ENCODE data around the gene ARHGEF37.

Gene ARHGEF37

GRCh38 chr5:149586708-149587318, 5.5 kb downstream of the ARHGEF37 start:
- no peak overlapping the region for H3K4ac ChIP-seq (ENCODE audit: low read depth in 1 of 2, low read length in 2 of 2)
- H4K8ac ChIP-seq (ENCODE audit: low read length) = no peak overlapping the region
- H3K23ac ChIP-seq (ENCODE audit: low read length in 2 of 2) = no peak overlapping the region
- H2BK120ac ChIP-seq (ENCODE audit: low read depth, low read length) = no peak overlapping the region
- H2BK15ac ChIP-seq (ENCODE audit: low read depth, poor library complexity, severe bottlenecking) = no peak overlapping the region
- H3K27ac ChIP-seq (ENCODE audit: low read length, poor library complexity, severe bottlenecking) = no peak overlapping the region
- H2BK12ac ChIP-seq (ENCODE audit: low read length in 2 of 2) = no peak overlapping the region
- no peak overlapping the region for H2AK5ac ChIP-seq (ENCODE audit: low read length, severe bottlenecking)
- H2BK5ac ChIP-seq (ENCODE audit: low read depth, low read length, poor library complexity, severe bottlenecking) = no peak overlapping the region
- peaks cover 3% of the 10 kb centered on the region for H3K9me3 ChIP-seq (ENCODE audit: control insufficient read depth, low read length)
- H3K4me1 ChIP-seq (ENCODE audit: control insufficient read depth, insufficient read depth, low read depth, low read length) = peaks cover 6% of the 10 kb centered on the region
- no peaks in the 10 kb centered on the region for H3K27me3 ChIP-seq (ENCODE audit: control insufficient read depth in 1 of 2, insufficient read depth in 1 of 2, low read length in 2 of 2)
- peak; percentile 13 for DNase-seq
- H3K9ac ChIP-seq (ENCODE audit: low read length) = no peak overlapping the region
- H3K18ac ChIP-seq (ENCODE audit: low read depth in 1 of 2, low read length in 2 of 2) = no peak overlapping the region
- WGBS = 100% methylated on average over 1 of the region's 1 CpG
- H3K4me3 ChIP-seq (ENCODE audit: insufficient read depth in 1 of 2, low read depth in 1 of 2, low read length in 2 of 2) = no peak overlapping the region
- H3K4me2 ChIP-seq (ENCODE audit: low read length, poor library complexity, severe bottlenecking) = no peak overlapping the region
- peaks cover 16% of the 10 kb centered on the region for H3K79me1 ChIP-seq (replicated peaks; ENCODE audit: low read length, poor library complexity, severe bottlenecking)
- no peak overlapping the region for H4K91ac ChIP-seq (ENCODE audit: low read length)
- H3K14ac ChIP-seq (ENCODE audit: low read length in 2 of 2) = no peak overlapping the region
- H3K36me3 ChIP-seq (ENCODE audit: control insufficient read depth in 1 of 2, insufficient read depth in 2 of 2, low read depth in 1 of 2, low read length in 2 of 2) = peaks cover 0 to 6% of the 10 kb centered on the region in 2 experiments
- no peak overlapping the region for H2AFZ ChIP-seq (ENCODE audit: low read depth, low read length)

GRCh38 chr5:149588936-149589335, 7.6 kb downstream of the ARHGEF37 start:
- no peak overlapping the region for H3K9ac ChIP-seq (ENCODE audit: low read length)
- H2BK5ac ChIP-seq (ENCODE audit: low read depth, low read length, poor library complexity, severe bottlenecking) = no peak overlapping the region
- no peak overlapping the region for H2BK120ac ChIP-seq (ENCODE audit: low read depth, low read length)
- H3K36me3 ChIP-seq (ENCODE audit: control insufficient read depth in 1 of 2, insufficient read depth in 2 of 2, low read depth in 1 of 2, low read length in 2 of 2) = peaks cover 0 to 6% of the 10 kb centered on the region in 2 experiments
- H3K27me3 ChIP-seq (ENCODE audit: control insufficient read depth in 1 of 2, insufficient read depth in 1 of 2, low read length in 2 of 2) = no peaks in the 10 kb centered on the region
- H3K14ac ChIP-seq (ENCODE audit: low read length in 2 of 2) = no peak overlapping the region
- no peak overlapping the region for H3K4me2 ChIP-seq (ENCODE audit: low read length, poor library complexity, severe bottlenecking)
- H3K27ac ChIP-seq (ENCODE audit: low read length, poor library complexity, severe bottlenecking) = no peak overlapping the region
- DNase-seq = no peak
- 100% methylated on average over 1 of the region's 1 CpG for WGBS
- H3K9me3 ChIP-seq (ENCODE audit: control insufficient read depth, low read length) = peaks cover 3% of the 10 kb centered on the region
- no peak overlapping the region for H3K4me3 ChIP-seq (ENCODE audit: insufficient read depth in 1 of 2, low read depth in 1 of 2, low read length in 2 of 2)
- no peak overlapping the region for H3K23ac ChIP-seq (ENCODE audit: low read length in 2 of 2)
- no peak overlapping the region for H2BK12ac ChIP-seq (ENCODE audit: low read length in 2 of 2)
- H2AFZ ChIP-seq (ENCODE audit: low read depth, low read length) = no peak overlapping the region
- no peak overlapping the region for H3K18ac ChIP-seq (ENCODE audit: low read depth in 1 of 2, low read length in 2 of 2)
- no peak overlapping the region for H2BK15ac ChIP-seq (ENCODE audit: low read depth, poor library complexity, severe bottlenecking)
- H3K79me1 ChIP-seq (replicated peaks; ENCODE audit: low read length, poor library complexity, severe bottlenecking) = peaks cover 14% of the 10 kb centered on the region
- H3K4me1 ChIP-seq (ENCODE audit: control insufficient read depth, insufficient read depth, low read depth, low read length) = no peaks in the 10 kb centered on the region
- H4K8ac ChIP-seq (ENCODE audit: low read length) = no peak overlapping the region
- no peak overlapping the region for H2AK5ac ChIP-seq (ENCODE audit: low read length, severe bottlenecking)
- H4K91ac ChIP-seq (ENCODE audit: low read length) = no peak overlapping the region
- no peak overlapping the region for H3K4ac ChIP-seq (ENCODE audit: low read depth in 1 of 2, low read length in 2 of 2)

- DNase-seq = no peak
- Histone ChIP-seq H2BK12ac (ENCODE audit: low read length in 2 of 2) (no peak overlapping the region), H3K9ac (ENCODE audit: low read length) (no peak overlapping the region), H3K27ac (ENCODE audit: low read length, poor library complexity, severe bottlenecking) (no peak overlapping the region), H4K91ac (ENCODE audit: low read length) (no peak overlapping the region), H3K27me3 (ENCODE audit: control insufficient read depth in 1 of 2, insufficient read depth in 1 of 2, low read length in 2 of 2) (no peaks in the 10 kb centered on the region), H3K4ac (ENCODE audit: low read depth in 1 of 2, low read length in 2 of 2) (no peak overlapping the region), H3K4me2 (ENCODE audit: low read length, poor library complexity, severe bottlenecking) (no peak overlapping the region), H4K8ac (ENCODE audit: low read length) (no peak overlapping the region), H2BK15ac (ENCODE audit: low read depth, poor library complexity, severe bottlenecking) (no peak overlapping the region), H3K9me3 (ENCODE audit: control insufficient read depth, low read length) (no peaks in the 10 kb centered on the region), H2AFZ (ENCODE audit: low read depth, low read length) (no peak overlapping the region), H2BK120ac (ENCODE audit: low read depth, low read length) (no peak overlapping the region), H2BK5ac (ENCODE audit: low read depth, low read length, poor library complexity, severe bottlenecking) (no peak overlapping the region), H3K14ac (ENCODE audit: low read length in 2 of 2) (no peak overlapping the region), H3K4me1 (ENCODE audit: control insufficient read depth, insufficient read depth, low read depth, low read length) (peaks cover 7% of the 10 kb centered on the region), H2AK5ac (ENCODE audit: low read length, severe bottlenecking) (no peak overlapping the region), H3K79me1 (replicated peaks; ENCODE audit: low read length, poor library complexity, severe bottlenecking) (peaks cover 16% of the 10 kb centered on the region), H3K4me3 (ENCODE audit: insufficient read depth in 1 of 2, low read depth in 1 of 2, low read length in 2 of 2) (no peak overlapping the region), H3K23ac (ENCODE audit: low read length in 2 of 2) (no peak overlapping the region), H3K18ac (ENCODE audit: low read depth in 1 of 2, low read length in 2 of 2) (no peak overlapping the region), H3K36me3 (ENCODE audit: control insufficient read depth in 1 of 2, insufficient read depth in 2 of 2, low read depth in 1 of 2, low read length in 2 of 2) (peaks cover 0 to 11% of the 10 kb centered on the region in 2 experiments)
- WGBS = 84% methylated on average over 2 of the region's 2 CpGs
Measured at GRCh38 chr5:149593370-149593769, 12.1 kb downstream of the ARHGEF37 start.

- H3K79me1 ChIP-seq (replicated peaks; ENCODE audit: low read length, poor library complexity, severe bottlenecking) = peaks cover 12% of the 10 kb centered on the region
- peaks cover 7% of the 10 kb centered on the region for H3K4me1 ChIP-seq (ENCODE audit: control insufficient read depth, insufficient read depth, low read depth, low read length)
- no peak overlapping the region for H2BK120ac ChIP-seq (ENCODE audit: low read depth, low read length)
- no peak overlapping the region for H3K23ac ChIP-seq (ENCODE audit: low read length in 2 of 2)
- no peak overlapping the region for H3K4ac ChIP-seq (ENCODE audit: low read depth in 1 of 2, low read length in 2 of 2)
- no peak overlapping the region for H3K14ac ChIP-seq (ENCODE audit: low read length in 2 of 2)
- no peak overlapping the region for H3K27ac ChIP-seq (ENCODE audit: low read length, poor library complexity, severe bottlenecking)
- no peaks in the 10 kb centered on the region for H3K27me3 ChIP-seq (ENCODE audit: control insufficient read depth in 1 of 2, insufficient read depth in 1 of 2, low read length in 2 of 2)
- no peak overlapping the region for H2AFZ ChIP-seq (ENCODE audit: low read depth, low read length)
- no peak overlapping the region for H3K4me2 ChIP-seq (ENCODE audit: low read length, poor library complexity, severe bottlenecking)
- H3K18ac ChIP-seq (ENCODE audit: low read depth in 1 of 2, low read length in 2 of 2) = no peak overlapping the region
- no peak overlapping the region for H3K4me3 ChIP-seq (ENCODE audit: insufficient read depth in 1 of 2, low read depth in 1 of 2, low read length in 2 of 2)
- no peak overlapping the region for H2BK5ac ChIP-seq (ENCODE audit: low read depth, low read length, poor library complexity, severe bottlenecking)
- H2BK12ac ChIP-seq (ENCODE audit: low read length in 2 of 2) = no peak overlapping the region
- no peak overlapping the region for H4K91ac ChIP-seq (ENCODE audit: low read length)
- DNase-seq = no peak
- WGBS = 74% methylated on average over 3 of the region's 5 CpGs
- no peak overlapping the region for H4K8ac ChIP-seq (ENCODE audit: low read length)
- H2AK5ac ChIP-seq (ENCODE audit: low read length, severe bottlenecking) = peak overlapping the region; percentile 63
- H2BK15ac ChIP-seq (ENCODE audit: low read depth, poor library complexity, severe bottlenecking) = no peak overlapping the region
- no peak overlapping the region for H3K9ac ChIP-seq (ENCODE audit: low read length)
- no peaks in the 10 kb centered on the region for H3K9me3 ChIP-seq (ENCODE audit: control insufficient read depth, low read length)
- peaks cover 0 to 17% of the 10 kb centered on the region in 2 experiments for H3K36me3 ChIP-seq (ENCODE audit: control insufficient read depth in 1 of 2, insufficient read depth in 2 of 2, low read depth in 1 of 2, low read length in 2 of 2)
Measured at GRCh38 chr5:149594206-149594895, 13.1 kb downstream of the ARHGEF37 start.

Data from mesenchymal stem cell (in vitro differentiated cells and primary cell).